Sigmoid colon (tissue), 7 donors: Measurements from ENCODE around the gene CRTC3. TPM values are rescaled to one million over a fixed set of nuclear protein-coding genes. Genes with fewer than 3 reads are reported as not detected.

ENCODE experiments used
- DNase-seq: peaks from one replicate; pipeline ENCODE4 v3.0.0-alpha.2; 2019
- H3K27ac ChIP-seq, 4 donors: fragments of 200-600 bp; sonication (generic); one replicate each; pipeline ENCODE4 v1.5.1; 2016 to 2019; ENCODE audit warnings: mild to moderate bottlenecking in 1 of 4
- H3K27me3 ChIP-seq, 3 donors: fragments of 200-600 bp; sonication (generic); one replicate each; pipeline ENCODE4 v1.5.1; 2019; ENCODE audit warnings: mild to moderate bottlenecking in 1 of 3
- H3K36me3 ChIP-seq, 4 donors: fragments of 200-600 bp; sonication (generic); one replicate each; pipeline ENCODE4 v1.5.1; 2016 to 2019
- H3K4me1 ChIP-seq, 4 donors: fragments of 200-600 bp; sonication (generic); one replicate each; pipeline ENCODE4 v1.5.1; 2017 to 2019
- H3K4me3 ChIP-seq, 4 donors: fragments of 200-600 bp; sonication (generic); one replicate each; pipeline ENCODE4 v1.5.1; 2017 to 2019; ENCODE audit warnings: mild to moderate bottlenecking in 2 of 4, moderate library complexity in 1 of 4
- H3K9me3 ChIP-seq, 4 donors: fragments of 200-600 bp in 3 of 4; sonication (generic) in 3 of 4; one replicate each; pipeline versions ENCODE4 v1.5.1 to v1.6.1; 2013 to 2019
- CTCF ChIP-seq, 4 experiments: fragments of 450-650 bp in 3 of 4; fragments of 200-600 bp in 1 of 4; IDR thresholded peaks; one replicate each; pipeline ENCODE4 v1.5.1; 2016 to 2019; ENCODE audit warnings: antibody characterized with exemption in 4 of 4, mild to moderate bottlenecking in 3 of 4, moderate library complexity in 2 of 4
- EP300 ChIP-seq, 4 donors: sonication (generic); formaldehyde crosslinking; IDR thresholded peaks; one replicate each; pipeline ENCODE4 v1.6.1; 2017; ENCODE audit warnings: antibody characterized with exemption in 4 of 4
- POLR2A ChIP-seq, 2 donors: fragments of 450-650 bp; IDR thresholded peaks; one replicate each; pipeline ENCODE4 v1.6.1; 2016; ENCODE audit warnings: antibody characterized with exemption in 2 of 2, mild to moderate bottlenecking in 2 of 2, moderate library complexity in 2 of 2
- POLR2AphosphoS5 ChIP-seq, 4 donors: sonication (generic); formaldehyde crosslinking; IDR thresholded peaks; one replicate each; pipeline ENCODE4 v1.6.1; 2017; ENCODE audit warnings: antibody characterized with exemption in 4 of 4
- WGBS, 2 donors: extraction: QIAGEN DNeasy Blood & Tissue Kit; methylation state at CpG; one replicate each; pipeline ENCODE4 v1.1.7; 2013; 5-methylcytosine and 5-hydroxymethylcytosine counted together
- intact Hi-C: fragments of 100-400 bp; cut with DNase I; formaldehyde crosslinking; loops from one replicate; pipeline ENCODE4 v1.15.1; 2023
- polyA plus RNA-seq, 3 donors: library from polyadenylated mRNA; stranded (reverse); fragments of 200-250 nt; gene quantifications; one replicate each; pipeline ENCODE4 v1.2.3, GENCODE V29; 2013
- total RNA-seq, 4 donors: library from RNA; depleted of rRNA; stranded (reverse); fragments of >200 nt; gene quantifications; one replicate each; pipeline ENCODE4 v1.1.0, GENCODE V29; 2016
- donor health status: healthy with polysubstance abuse.
- donor health status: Bipolar disorder and iron deficiency.
- donor health status: healthy.

Gene CRTC3
- total and polyA plus RNA-seq, 7 donors, result 5.4 to 64.0 (median 27.6) TPM

- H3K4me3 ChIP-seq, result no peak overlapping the region
- H3K9me3 ChIP-seq, result no peaks in the 10 kb centered on the region
- intact Hi-C loops, result no loop called here
- no peak for DNase-seq
- H3K27ac ChIP-seq, result peak overlapping the region in 3 of 4 donors; percentile 27 to 79 (median 73)
- H3K27me3 ChIP-seq, result no peaks in the 10 kb centered on the region
- WGBS, 2 donors, result 87 to 91% methylated on average over 9 of the region's 9 CpGs
- H3K36me3 ChIP-seq, result peaks cover 0 to 44% (median 9%) of the 10 kb centered on the region in 4 donors
- peaks cover 0 to 33% (median 32%) of the 10 kb centered on the region in 4 donors for H3K4me1 ChIP-seq
- no peak for TF ChIP-seq CTCF (IDR thresholded peaks at IDR 0.05)
- TF ChIP-seq POLR2AphosphoS5 (IDR thresholded peaks at IDR 0.05), result no peak
Observed at GRCh38 chr15:90607361-90607760, 77.6 kb downstream of the CRTC3 start.

GRCh38 chr15:90609242-90610180 is 79.8 kb downstream of the CRTC3 start:
- intact Hi-C loops, result loop anchor here (5.0 kb wide), 1 partner anchor 47 kb away; no protein-coding TSS in a partner anchor
- TF ChIP-seq EP300 (IDR thresholded peaks at IDR 0.05) (no peak), CTCF (IDR thresholded peaks at IDR 0.05) (peak in 1 of 4 experiments; percentile 11)
- WGBS, 2 donors, result 40 to 60% methylated on average over 5 of the region's 5 CpGs
- Histone ChIP-seq H3K4me3 (no peak overlapping the region), H3K4me1 (peaks cover 0 to 33% (median 32%) of the 10 kb centered on the region in 4 donors), H3K36me3 (peaks cover 0 to 48% (median 11%) of the 10 kb centered on the region in 4 donors), H3K27me3 (no peaks in the 10 kb centered on the region), H3K27ac (peak overlapping the region; percentile 65 to 79 (median 70)), H3K9me3 (no peaks in the 10 kb centered on the region)
- DNase-seq, result no peak

DNA sequence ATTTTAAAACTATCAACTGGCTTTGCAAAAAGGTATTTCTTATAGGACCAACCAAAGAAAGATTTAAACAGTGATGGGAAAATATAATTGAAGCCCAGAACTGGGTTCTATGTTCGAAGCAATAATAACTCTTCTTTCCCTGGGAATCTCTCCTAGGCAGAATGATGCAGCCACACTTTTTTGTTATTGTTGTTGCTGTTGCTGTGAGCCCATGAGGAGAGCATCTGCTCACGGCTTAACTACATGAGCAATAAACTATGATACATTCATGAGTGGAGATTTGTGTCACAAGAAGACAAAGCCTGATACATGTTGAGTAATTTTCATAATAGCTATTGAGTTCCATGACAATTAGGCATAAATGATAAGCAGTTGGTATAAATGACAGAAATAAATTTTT is 80.5 kb downstream of the CRTC3 start:
- no peak for DNase-seq
- Histone ChIP-seq H3K27ac (peak overlapping the region; percentile 65 to 79 (median 70)), H3K9me3 (no peaks in the 10 kb centered on the region), H3K27me3 (no peaks in the 10 kb centered on the region), H3K4me3 (no peak overlapping the region), H3K36me3 (peaks cover 0 to 46% (median 11%) of the 10 kb centered on the region in 4 donors), H3K4me1 (peaks cover 0 to 33% (median 32%) of the 10 kb centered on the region in 4 donors)
- WGBS, 2 donors, result 68% methylated on average over 2 of the region's 2 CpGs
- intact Hi-C loops, result loop anchor here (5.0 kb wide), 1 partner anchor 48 kb away; no protein-coding TSS in a partner anchor
- TF ChIP-seq POLR2A (IDR thresholded peaks at IDR 0.05) (no peak), POLR2AphosphoS5 (IDR thresholded peaks at IDR 0.05) (no peak), CTCF (IDR thresholded peaks at IDR 0.05) (no peak), EP300 (IDR thresholded peaks at IDR 0.05) (no peak)

GRCh38 chr15:90611157-90611556 is 81.4 kb downstream of the CRTC3 start:
- WGBS, 2 donors, result 96 to 97% methylated on average over 4 of the region's 4 CpGs
- Histone ChIP-seq H3K9me3 (no peaks in the 10 kb centered on the region), H3K27ac (peak overlapping the region; percentile 65 to 79 (median 70)), H3K4me3 (no peak overlapping the region), H3K4me1 (peaks cover 0 to 33% (median 32%) of the 10 kb centered on the region in 4 donors), H3K36me3 (peaks cover 0 to 47% (median 13%) of the 10 kb centered on the region in 4 donors), H3K27me3 (no peaks in the 10 kb centered on the region)
- TF ChIP-seq POLR2AphosphoS5 (IDR thresholded peaks at IDR 0.05), result no peak
- TF ChIP-seq POLR2A (IDR thresholded peaks at IDR 0.05), result no peak
- TF ChIP-seq EP300 (IDR thresholded peaks at IDR 0.05), result no peak
- no peak for TF ChIP-seq CTCF (IDR thresholded peaks at IDR 0.05)
- DNase-seq, result no peak
- intact Hi-C loops, result loop anchor here (5.0 kb wide), 1 partner anchor 49 kb away; no protein-coding TSS in a partner anchor
